Measurements from ENCODE around the gene DIS3L2.

DIS3L2 gene

GRCh38 chr2:232268636-232269165, 307.2 kb downstream of the DIS3L2 start:
- no peak for DNase-seq (ENCODE audit: low spot score)

- DNase-seq (ENCODE audit: low spot score), result no peak
Observed at GRCh38 chr2:232269867-232270266, 308.4 kb downstream of the DIS3L2 start.

- no peak for DNase-seq (ENCODE audit: low spot score)
Observed at GRCh38 chr2:232273903-232274643, 312.6 kb downstream of the DIS3L2 start.

- no peak for DNase-seq (ENCODE audit: low spot score)
Observed at GRCh38 chr2:232275670-232276069, 314.2 kb downstream of the DIS3L2 start.

- no peak for DNase-seq (ENCODE audit: low spot score)
Observed at GRCh38 chr2:232276084-232276732, 314.7 kb downstream of the DIS3L2 start.

GRCh38 chr2:232276733-232277313, 315.3 kb downstream of the DIS3L2 start:
- DNase-seq (ENCODE audit: low spot score), result no peak

GRCh38 chr2:232278534-232278933, 317.0 kb downstream of the DIS3L2 start:
- no peak for DNase-seq (ENCODE audit: low spot score)

GRCh38 chr2:232280341-232280740, 318.8 kb downstream of the DIS3L2 start:
- no peak for DNase-seq (ENCODE audit: low spot score)

- DNase-seq (ENCODE audit: low spot score), result no peak
Observed at GRCh38 chr2:232281858-232282507, 320.5 kb downstream of the DIS3L2 start.

GRCh38 chr2:232282508-232283055, 321.1 kb downstream of the DIS3L2 start:
- no peak for DNase-seq (ENCODE audit: low spot score)

- peak; percentile 10 for DNase-seq (ENCODE audit: low spot score)
Observed at GRCh38 chr2:232286001-232286868, 324.7 kb downstream of the DIS3L2 start.

GRCh38 chr2:232287316-232287715, 325.8 kb downstream of the DIS3L2 start:
- no peak for DNase-seq (ENCODE audit: low spot score)

GRCh38 chr2:232288489-232289030, 327.0 kb downstream of the DIS3L2 start:
- DNase-seq (ENCODE audit: low spot score), result no peak

- DNase-seq (ENCODE audit: low spot score), result no peak
Observed at GRCh38 chr2:232290668-232291067, 329.2 kb downstream of the DIS3L2 start.

GRCh38 chr2:232291343-232291742, 329.8 kb downstream of the DIS3L2 start:
- DNase-seq (ENCODE audit: low spot score), result no peak

GRCh38 chr2:232292395-232293154, 331.1 kb downstream of the DIS3L2 start:
- peak; percentile 54 for DNase-seq (ENCODE audit: low spot score)

GRCh38 chr2:232293191-232293590, 331.7 kb downstream of the DIS3L2 start:
- no peak for DNase-seq (ENCODE audit: low spot score)

- no peak for DNase-seq (ENCODE audit: low spot score)
Observed at GRCh38 chr2:232295971-232296370, 334.5 kb downstream of the DIS3L2 start.

GRCh38 chr2:232296776-232297525, 335.4 kb downstream of the DIS3L2 start:
- DNase-seq (ENCODE audit: low spot score), result no peak

Measured in HuH-7 (cell line).